Adrenal gland (tissue), 5 donors: ENCODE results near the gene GPSM1.

ENCODE experiments used
- CTCF ChIP-seq, 6 experiments: fragments of 450-650 bp in 4 of 6; fragments of 200-600 bp in 2 of 6; sonication (generic) in 1 of 6; IDR thresholded peaks; 1 replicate in 5 of 6; 2 replicates in 1 of 6; pipeline versions ENCODE4 v1.5.1 to v1.8.0; 2016 to 2021; ENCODE audit warnings: antibody characterized with exemption in 6 of 6, mild to moderate bottlenecking in 2 of 6, moderate library complexity in 1 of 6
- POLR2A ChIP-seq, 2 donors: fragments of 450-650 bp; IDR thresholded peaks; one replicate each; pipeline ENCODE4 v1.6.1; 2017; ENCODE audit warnings: antibody characterized with exemption in 2 of 2, mild to moderate bottlenecking in 2 of 2, moderate library complexity in 1 of 2
- donor health status: DM: no; HTN: no; CAD: no.

DNA sequence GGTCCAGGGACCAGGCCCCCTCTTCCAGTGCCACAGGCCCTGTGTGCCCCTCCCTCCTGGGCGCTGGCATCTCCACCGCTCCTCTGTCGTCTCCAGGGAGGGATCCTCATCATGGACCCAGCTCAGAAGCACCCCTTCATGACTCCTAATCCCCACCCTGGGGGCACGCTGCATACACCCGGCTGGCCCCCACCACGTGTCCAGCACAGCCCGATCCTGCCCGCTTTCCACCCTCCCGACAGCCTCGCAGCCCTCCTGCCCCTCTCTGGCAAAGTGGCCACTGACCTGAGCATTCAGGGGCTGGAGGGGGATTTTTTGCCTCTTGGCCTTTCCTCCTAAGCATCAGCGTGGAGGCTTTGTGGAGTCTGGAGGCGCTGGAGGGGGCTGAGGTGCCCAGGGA is 24.8 kb upstream of the GPSM1 start:
- TF ChIP-seq CTCF (IDR thresholded peaks at IDR 0.05) (no peak), POLR2A (IDR thresholded peaks at IDR 0.05) (no peak)
